Neural progenitor cell (in vitro differentiated cells): ENCODE measurements around the gene MATK. TPM values are rescaled to one million over a fixed set of nuclear protein-coding genes. Genes with fewer than 3 reads are reported as not detected.

Experiments
- DNase-seq: peaks from one replicate; pipeline ENCODE4 v3.0.0-alpha.2; 2016; ENCODE audit warnings: low spot score
- H2AFZ ChIP-seq: fragments of 200-600 bp; sonication (generic); replicated peaks from 2 replicates; pipeline ENCODE4 v1.6.1; 2016; ENCODE audit warnings: antibody characterized with exemption
- H3F3A ChIP-seq: fragments of 200-600 bp; sonication (generic); 2 replicates; pipeline ENCODE4 v1.6.1; 2016; ENCODE audit warnings: antibody characterized with exemption, low read depth
- H3K27ac ChIP-seq: fragments of 200-600 bp; sonication (generic); 2 replicates; pipeline ENCODE4 v1.5.1; 2016; ENCODE audit warnings: mild to moderate bottlenecking
- H3K27me3 ChIP-seq: fragments of 200-600 bp; sonication (generic); 2 replicates; pipeline ENCODE4 v1.6.1; 2016; ENCODE audit warnings: mild to moderate bottlenecking, moderate library complexity
- H3K36me3 ChIP-seq: fragments of 200-600 bp; sonication (generic); 2 replicates; pipeline ENCODE4 v1.5.1; 2016
- H3K4me1 ChIP-seq: fragments of 200-600 bp; sonication (generic); 2 replicates; pipeline ENCODE4 v1.6.1; 2016; ENCODE audit warnings: mixed run types
- H3K4me2 ChIP-seq: fragments of 200-600 bp; sonication (generic); 2 replicates; pipeline ENCODE4 v1.6.1; 2016
- H3K4me3 ChIP-seq: fragments of 200-600 bp; sonication (generic); 2 replicates; pipeline ENCODE4 v1.5.1; 2016
- H3K79me2 ChIP-seq: fragments of 200-600 bp; sonication (generic); 2 replicates; pipeline ENCODE4 v1.6.1; 2016; ENCODE audit warnings: low read depth
- H3K9ac ChIP-seq: fragments of 200-600 bp; sonication (generic); 2 replicates; pipeline ENCODE4 v1.6.1; 2016
- H3K9me3 ChIP-seq: fragments of 200-600 bp; sonication (generic); 2 replicates; pipeline ENCODE4 v1.5.1; 2016; ENCODE audit warnings: low read depth
- H4K20me1 ChIP-seq: fragments of 200-600 bp; sonication (generic); 2 replicates; pipeline ENCODE4 v1.6.1; 2016; ENCODE audit warnings: low read depth
- H3K27ac Mint-ChIP-seq: 3 replicates; pipeline ENCODE4 v1.8.0; 2021; ENCODE audit warnings: mixed read lengths
- H3K27me3 Mint-ChIP-seq: 2 replicates; pipeline ENCODE4 v1.8.0; 2022; ENCODE audit warnings: low read depth, mild to moderate bottlenecking, inconsistent platforms, moderate library complexity, mixed read lengths; ENCODE audit not compliant: insufficient read depth
- H3K36me3 Mint-ChIP-seq: 3 replicates; pipeline ENCODE4 v1.8.0; 2021; ENCODE audit warnings: mixed read lengths
- H3K4me1 Mint-ChIP-seq: 3 replicates; pipeline ENCODE4 v1.8.0; 2021; ENCODE audit warnings: mixed read lengths
- H3K4me3 Mint-ChIP-seq: 3 replicates; pipeline ENCODE4 v1.8.0; 2021; ENCODE audit warnings: mild to moderate bottlenecking, moderate library complexity, mixed read lengths
- H3K9me3 Mint-ChIP-seq: 3 replicates; pipeline ENCODE4 v1.8.0; 2020; ENCODE audit warnings: mixed read lengths
- CTCF ChIP-seq: fragments of 200-600 bp; sonication (generic); IDR thresholded peaks from 2 replicates; pipeline ENCODE4 v1.5.1; 2017; ENCODE audit warnings: antibody characterized with exemption, mild to moderate bottlenecking
- EZH2 ChIP-seq: fragments of 200-600 bp; sonication (generic); IDR thresholded peaks from 2 replicates; pipeline ENCODE4 v1.6.1; 2017; ENCODE audit warnings: antibody characterized with exemption, mild to moderate bottlenecking, moderate library complexity
- EZH2phosphoT487 ChIP-seq: fragments of 200-600 bp; sonication (generic); IDR thresholded peaks from 2 replicates; pipeline ENCODE4 v1.6.1; 2017; ENCODE audit warnings: antibody characterized with exemption
- total RNA-seq: library from RNA; depleted of rRNA; stranded (reverse); fragments of >200 nt; gene quantifications from 2 replicates; pipeline ENCODE4 v1.2.3, GENCODE V29; 2015; ENCODE audit warnings: low replicate concordance

Gene MATK
- total RNA-seq, 1 donor from 2014 or later: 2.4 TPM

- Histone ChIP-seq H3K27ac (no peak overlapping the region), H3F3A (no peaks in the 10 kb centered on the region), H3K4me2 (no peak overlapping the region), H3K27me3 (no peaks in the 10 kb centered on the region), H2AFZ (no peak overlapping the region), H4K20me1 (no peaks in the 10 kb centered on the region), H3K9ac (no peak overlapping the region), H3K79me2 (no peaks in the 10 kb centered on the region), H3K4me1 (no peaks in the 10 kb centered on the region), H3K36me3 (no peaks in the 10 kb centered on the region), H3K9me3 (no peaks in the 10 kb centered on the region), H3K4me3 (no peak overlapping the region)
- Mint-ChIP-seq H3K27ac (no peak overlapping the region), H3K36me3 (peaks cover 12% of the 10 kb centered on the region), H3K4me1 (no peaks in the 10 kb centered on the region), H3K9me3 (no peaks in the 10 kb centered on the region), H3K4me3 (no peak overlapping the region), H3K27me3 (no peaks in the 10 kb centered on the region)
- TF ChIP-seq CTCF (no peak), EZH2phosphoT487 (no peak), EZH2 (no peak)
- no peak for DNase-seq
Observed at GRCh38 chr19:3753631-3754410, 32.4 kb downstream of the MATK start.

GRCh38 chr19:3752492-3752891 lies 33.7 kb downstream of the MATK start:
- H3K27ac ChIP-seq: no peak overlapping the region
- H3K27me3 Mint-ChIP-seq: no peaks in the 10 kb centered on the region
- no peaks in the 10 kb centered on the region for H3K79me2 ChIP-seq
- H3F3A ChIP-seq: no peaks in the 10 kb centered on the region
- H3K4me2 ChIP-seq: no peak overlapping the region
- H3K4me3 Mint-ChIP-seq: no peak overlapping the region
- no peak overlapping the region for H3K27ac Mint-ChIP-seq
- TF ChIP-seq CTCF (no peak), EZH2phosphoT487 (no peak), EZH2 (no peak)
- no peaks in the 10 kb centered on the region for H3K27me3 ChIP-seq
- peaks cover 12% of the 10 kb centered on the region for H3K36me3 Mint-ChIP-seq
- H3K4me1 ChIP-seq: no peaks in the 10 kb centered on the region
- no peaks in the 10 kb centered on the region for H3K36me3 ChIP-seq
- no peaks in the 10 kb centered on the region for H3K9me3 ChIP-seq
- H2AFZ ChIP-seq: no peak overlapping the region
- H3K9ac ChIP-seq: no peak overlapping the region
- no peak for DNase-seq
- H4K20me1 ChIP-seq: no peaks in the 10 kb centered on the region
- no peak overlapping the region for H3K4me3 ChIP-seq
- H3K9me3 Mint-ChIP-seq: no peaks in the 10 kb centered on the region
- H3K4me1 Mint-ChIP-seq: no peaks in the 10 kb centered on the region

- no peak for DNase-seq
- Mint-ChIP-seq H3K27ac (no peak overlapping the region), H3K4me3 (no peak overlapping the region), H3K36me3 (peaks cover 11% of the 10 kb centered on the region), H3K4me1 (no peaks in the 10 kb centered on the region), H3K27me3 (no peaks in the 10 kb centered on the region), H3K9me3 (no peaks in the 10 kb centered on the region)
- Histone ChIP-seq H3K27me3 (no peaks in the 10 kb centered on the region), H3K4me3 (no peak overlapping the region), H3K4me1 (no peaks in the 10 kb centered on the region), H2AFZ (no peak overlapping the region), H3K4me2 (no peak overlapping the region), H3K9ac (no peak overlapping the region), H4K20me1 (no peaks in the 10 kb centered on the region), H3K36me3 (no peaks in the 10 kb centered on the region), H3F3A (no peaks in the 10 kb centered on the region), H3K27ac (no peak overlapping the region), H3K9me3 (no peaks in the 10 kb centered on the region), H3K79me2 (no peaks in the 10 kb centered on the region)
- TF ChIP-seq EZH2 (no peak), EZH2phosphoT487 (no peak), CTCF (no peak)
Observed at GRCh38 chr19:3751236-3751635, 34.9 kb downstream of the MATK start.
